ENCODE results near the gene MANSC1. TPM values are rescaled to one million over a fixed set of nuclear protein-coding genes. Genes with fewer than 3 reads are reported as not detected.

The MANSC1 gene
- total and polyA plus RNA-seq, 2 of the 13 experiments (the other 11 are each of a cell fraction or from before 2014, with no cell fraction given) = 1.9 to 4.2 TPM

DNA sequence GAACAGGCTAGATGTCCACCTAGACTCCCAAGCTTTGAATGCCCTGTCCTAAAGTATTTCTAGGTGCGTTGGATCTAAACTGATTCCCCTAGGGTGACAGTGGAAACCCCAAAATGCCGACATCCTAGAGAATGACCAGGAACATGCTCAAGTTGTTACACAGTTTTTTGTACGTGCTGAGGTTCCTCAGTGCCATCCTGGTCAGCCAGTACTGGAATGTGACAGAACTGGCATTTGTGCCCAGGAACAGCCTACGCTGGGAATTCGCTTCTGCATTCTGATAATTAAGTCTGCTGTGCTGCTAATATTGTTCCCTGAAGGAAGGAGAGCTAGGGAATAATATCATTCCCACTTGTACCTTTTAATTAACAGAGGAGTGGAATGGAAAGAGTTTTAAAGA, 47.1 kb upstream of the MANSC1 start:
- no TSS peak for BruUV-seq (replicated peaks)
- no peaks in the 10 kb centered on the region for H4K20me1 ChIP-seq (ENCODE audit: insufficient read depth, low read length)
- H3K4me3 ChIP-seq (replicated peaks in 1 of 3; ENCODE audit: insufficient read depth in 1 of 3, low read depth in 2 of 3, low read length in 3 of 3) = no peak overlapping the region
- ChIA-PET POLR2A (interaction anchor here (1.4 to 1.9 kb wide), 2 partner anchors 12 to 60 kb away, joined by 3 to 28 read pairs; no protein-coding TSS in a partner anchor), CTCF (ENCODE audit: low intra/inter-chr PET ratio, low total read pairs) (no interaction called here)
- H3K4me2 ChIP-seq (ENCODE audit: low read depth, low read length) = no peak overlapping the region
- no peaks in the 10 kb centered on the region for H3K36me3 ChIP-seq (replicated peaks in 1 of 2; ENCODE audit: control insufficient read depth in 1 of 2, insufficient read depth in 2 of 2, low read length in 2 of 2)
- no peak overlapping the region for H2AFZ ChIP-seq (ENCODE audit: low read length)
- ATAC-seq (no peak), DNase-seq (ENCODE audit: low spot score) (no peak), FAIRE-seq (no peak)
- H3K9me3 ChIP-seq (ENCODE audit: low read length) = no peaks in the 10 kb centered on the region
- peaks cover 3% of the 10 kb centered on the region for H3K79me2 ChIP-seq (ENCODE audit: insufficient read depth, low read length)
- intact Hi-C loops (cut with micrococcal nuclease; ENCODE audit: unreplicated experiment) = no loop called here
- TF ChIP-seq ZNF678 (CRISPR knock-in tag; IDR thresholded peaks at IDR 0.05) = no peak
- no peak for TF ChIP-seq ZSCAN25 (CRISPR knock-in tag; IDR thresholded peaks at IDR 0.05)
- TF ChIP-seq KDM4B (CRISPR knock-in tag; IDR thresholded peaks at IDR 0.05) = no peak
- H3K27ac ChIP-seq (ENCODE audit: extremely low read length, insufficient read depth, low read length) = no peak overlapping the region
- H3K4me1 ChIP-seq (ENCODE audit: insufficient read depth, low read length) = peaks cover 78% of the 10 kb centered on the region
- 96% methylated on average over 5 of the region's 5 CpGs for WGBS (ENCODE audit: low lambda C conversion rate)
- H3K27me3 ChIP-seq (ENCODE audit: control insufficient read depth in 1 of 2, insufficient read depth in 2 of 2, low read length in 2 of 2) = no peaks in the 10 kb centered on the region
- no peak overlapping the region for H3K9ac ChIP-seq (ENCODE audit: insufficient read depth, low read depth, low read length)
- in situ Hi-C loops (cut with HindIII; ENCODE audit: extremely low pct_ligation_motif_present, low pct_unique_long_range_greater_than_20kb) = no loop called here

DNA sequence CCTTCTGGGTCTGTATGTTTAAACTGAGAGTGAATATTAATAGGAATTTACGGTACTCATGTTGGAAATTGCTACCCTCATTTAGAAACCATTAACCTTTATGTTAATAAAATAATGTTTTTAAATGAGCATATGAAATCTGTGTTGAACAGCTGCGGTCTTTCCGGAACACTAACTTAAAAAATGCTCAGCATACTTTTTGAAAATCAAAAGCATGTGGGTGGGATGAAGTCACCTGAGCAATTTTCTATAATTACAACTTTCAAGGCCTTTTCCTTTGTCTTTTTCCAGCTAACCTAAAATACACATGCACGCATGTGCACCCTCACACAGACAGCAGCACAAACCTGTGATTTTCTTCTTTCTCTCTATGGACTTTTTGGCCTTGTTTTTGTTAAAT, 46.7 kb upstream of the MANSC1 start:
- ChIA-PET CTCF (ENCODE audit: low intra/inter-chr PET ratio, low total read pairs) (no interaction called here), POLR2A (no interaction called here)
- H3K36me3 ChIP-seq (replicated peaks in 1 of 2; ENCODE audit: control insufficient read depth in 1 of 2, insufficient read depth in 2 of 2, low read length in 2 of 2) = no peaks in the 10 kb centered on the region
- WGBS (ENCODE audit: low lambda C conversion rate) = 95% methylated on average over 4 of the region's 4 CpGs
- BruUV-seq (replicated peaks) = no TSS peak
- peaks cover 3% of the 10 kb centered on the region for H3K79me2 ChIP-seq (ENCODE audit: insufficient read depth, low read length)
- H3K4me1 ChIP-seq (ENCODE audit: insufficient read depth, low read length) = peaks cover 78% of the 10 kb centered on the region
- FAIRE-seq = no peak
- no peak overlapping the region for H3K4me2 ChIP-seq (ENCODE audit: low read depth, low read length)
- no peak for ATAC-seq
- H3K9ac ChIP-seq (ENCODE audit: insufficient read depth, low read depth, low read length) = no peak overlapping the region
- H3K9me3 ChIP-seq (ENCODE audit: low read length) = no peaks in the 10 kb centered on the region
- H3K27me3 ChIP-seq (ENCODE audit: control insufficient read depth in 1 of 2, insufficient read depth in 2 of 2, low read length in 2 of 2) = no peaks in the 10 kb centered on the region
- H3K4me3 ChIP-seq (replicated peaks in 1 of 3; ENCODE audit: insufficient read depth in 1 of 3, low read depth in 2 of 3, low read length in 3 of 3) = no peak overlapping the region
- no peak overlapping the region for H3K27ac ChIP-seq (ENCODE audit: extremely low read length, insufficient read depth, low read length)
- DNase-seq (ENCODE audit: low spot score) = no peak
- intact Hi-C loops (cut with micrococcal nuclease; ENCODE audit: unreplicated experiment) (no loop called here), in situ Hi-C loops (cut with HindIII; ENCODE audit: extremely low pct_ligation_motif_present, low pct_unique_long_range_greater_than_20kb) (no loop called here)
- H2AFZ ChIP-seq (ENCODE audit: low read length) = no peak overlapping the region
- TF ChIP-seq ZNF746 (CRISPR knock-in tag; IDR thresholded peaks at IDR 0.05) (no peak), ZNF770 (CRISPR knock-in tag; IDR thresholded peaks at IDR 0.05) (no peak), KLF6 (CRISPR knock-in tag; IDR thresholded peaks at IDR 0.05) (no peak), MXI1 (IDR thresholded peaks at IDR 0.05; ENCODE audit: borderline replicate concordance, low read depth, low read length) (no peak), NR2F1 (CRISPR knock-in tag; IDR thresholded peaks at IDR 0.05) (no peak), RARA (CRISPR knock-in tag; IDR thresholded peaks at IDR 0.05) (no peak), RFX5 (IDR thresholded peaks at IDR 0.05; ENCODE audit: low read depth, low read length) (no peak), ZBED4 (CRISPR knock-in tag; IDR thresholded peaks at IDR 0.05; ENCODE audit: borderline replicate concordance) (no peak), ZNF124 (CRISPR knock-in tag; IDR thresholded peaks at IDR 0.05) (no peak)
- no peaks in the 10 kb centered on the region for H4K20me1 ChIP-seq (ENCODE audit: insufficient read depth, low read length)

Data from HepG2 (cell line).